A549 treated with GW870086 at 1 μM for 4 hours (cell line): Measurements from ENCODE around the gene MC1R. TPM values are rescaled to one million over a fixed set of nuclear protein-coding genes. Genes with fewer than 3 reads are reported as not detected.

Experiments used
- total RNA-seq: library from RNA; stranded (reverse); fragments of 200-300 nt; extraction: Qiagen RNA extraction; gene quantifications from 5 replicates; pipeline ENCODE4 v1.2.3, GENCODE V29; 2022; ENCODE audit warnings: low read depth

MC1R gene
- total RNA-seq: 4.5 to 7.3 TPM (median 6.4 TPM) in 5 replicates

DNA sequence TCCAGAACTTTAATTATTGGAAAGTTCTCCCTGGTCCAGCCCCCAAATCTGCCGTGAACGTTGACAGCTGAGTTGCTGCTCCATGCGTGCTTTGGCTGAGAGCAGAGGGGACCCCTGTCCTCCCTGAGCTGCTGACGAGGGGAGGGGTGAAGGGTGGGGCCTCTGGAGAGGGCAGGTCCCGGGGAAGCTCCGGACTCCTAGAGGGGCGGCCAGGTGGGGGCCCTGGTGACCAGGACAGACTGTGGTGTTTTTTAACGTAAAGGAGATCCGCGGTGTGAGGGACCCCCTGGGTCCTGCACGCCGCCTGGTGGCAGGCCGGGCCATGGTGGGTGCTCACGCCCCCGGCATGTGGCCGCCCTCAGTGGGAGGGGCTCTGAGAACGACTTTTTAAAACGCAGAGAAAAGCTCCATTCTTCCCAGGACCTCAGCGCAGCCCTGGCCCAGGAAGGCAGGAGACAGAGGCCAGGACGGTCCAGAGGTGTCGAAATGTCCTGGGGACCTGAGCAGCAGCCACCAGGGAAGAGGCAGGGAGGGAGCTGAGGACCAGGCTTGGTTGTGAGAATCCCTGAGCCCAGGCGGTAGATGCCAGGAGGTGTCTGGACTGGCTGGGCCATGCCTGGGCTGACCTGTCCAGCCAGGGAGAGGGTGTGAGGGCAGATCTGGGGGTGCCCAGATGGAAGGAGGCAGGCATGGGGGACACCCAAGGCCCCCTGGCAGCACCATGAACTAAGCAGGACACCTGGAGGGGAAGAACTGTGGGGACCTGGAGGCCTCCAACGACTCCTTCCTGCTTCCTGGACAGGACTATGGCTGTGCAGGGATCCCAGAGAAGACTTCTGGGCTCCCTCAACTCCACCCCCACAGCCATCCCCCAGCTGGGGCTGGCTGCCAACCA is at the start of gene MC1R:
MC1R (plus strand) TSS at position 410 of the 895 bp plus-strand sequence; CDS start at position 807, 397 bp downstream.

DNA sequence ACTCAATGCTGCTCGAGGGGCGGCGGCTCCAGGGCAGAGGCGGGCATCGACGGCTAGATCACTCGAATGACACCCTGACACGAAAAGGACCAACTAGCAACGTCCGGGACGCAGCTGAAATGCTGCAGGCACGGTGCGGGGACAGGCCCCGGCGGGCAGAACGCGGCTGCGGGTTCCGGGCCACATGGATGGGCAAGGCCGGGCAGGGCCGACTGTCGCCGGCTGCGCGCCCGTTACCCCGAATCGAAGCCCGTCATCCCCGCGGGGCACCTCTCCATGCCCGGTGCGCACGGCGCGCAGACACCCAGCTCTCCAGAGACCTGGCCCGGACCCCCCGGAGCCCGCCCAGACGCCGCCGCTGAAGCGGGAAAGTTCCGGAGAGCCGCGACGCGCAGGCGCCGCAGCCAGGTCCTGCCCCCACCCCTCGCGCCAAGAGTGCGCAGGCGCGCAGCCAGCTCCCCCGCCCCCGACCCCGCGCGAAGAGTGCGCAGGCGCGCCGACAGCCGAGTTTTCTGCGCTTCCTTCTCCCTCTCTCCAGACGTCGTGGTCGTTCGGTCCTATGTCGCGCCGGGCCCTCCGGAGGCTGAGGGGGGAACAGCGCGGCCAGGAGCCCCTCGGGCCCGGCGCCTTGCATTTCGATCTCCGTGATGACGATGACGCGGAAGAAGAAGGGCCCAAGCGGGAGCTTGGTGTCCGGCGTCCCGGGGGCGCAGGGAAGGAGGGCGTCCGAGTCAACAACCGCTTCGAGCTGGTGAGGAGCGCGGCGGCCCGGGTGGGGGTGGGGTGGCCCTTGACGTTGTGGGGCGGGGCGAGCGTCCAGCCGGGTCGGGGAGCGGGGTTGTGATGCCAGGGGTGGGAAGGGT is 45.3 kb upstream of the MC1R start, which contains the start of gene TCF25:
TCF25 (plus strand) TSS at position 484 of the 863 bp plus-strand sequence; CDS start at position 560, 76 bp downstream.

DNA sequence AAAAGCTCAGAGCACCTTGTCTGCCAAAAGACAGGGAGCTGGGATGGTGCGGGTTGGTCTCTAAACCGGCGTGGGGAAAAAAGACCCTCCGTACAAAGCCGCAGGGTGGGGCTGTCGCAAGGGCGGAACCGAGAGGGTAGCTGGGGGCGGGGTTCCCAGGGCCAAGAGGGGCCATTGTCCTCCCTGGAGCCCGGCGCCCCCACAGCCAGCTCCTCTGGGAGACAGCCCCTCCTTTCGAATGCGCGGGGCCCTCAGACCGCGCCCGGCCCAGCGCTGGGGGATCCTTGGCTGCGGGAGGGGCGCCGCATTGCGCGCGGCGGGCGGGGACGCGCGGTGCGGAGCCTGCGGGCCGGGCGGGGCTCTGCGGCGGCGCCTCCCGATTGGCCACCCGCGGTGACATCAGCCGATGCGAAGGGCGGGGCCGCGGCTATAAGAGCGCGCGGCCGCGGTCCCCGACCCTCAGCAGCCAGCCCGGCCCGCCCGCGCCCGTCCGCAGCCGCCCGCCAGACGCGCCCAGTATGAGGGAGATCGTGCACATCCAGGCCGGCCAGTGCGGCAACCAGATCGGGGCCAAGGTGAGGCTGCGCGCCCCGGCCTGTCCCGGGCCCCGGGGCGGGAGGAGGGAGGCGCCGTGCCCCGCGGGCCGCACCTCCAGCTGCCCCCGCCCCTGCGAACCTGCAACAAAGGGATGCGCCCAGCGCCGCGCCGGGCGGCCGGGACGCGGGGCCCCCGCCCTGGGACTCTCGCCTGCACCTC is 4.4 kb downstream of the MC1R start, which contains the start of gene TUBB3:
TUBB3 (plus strand) TSS at position 459 of the 756 bp plus-strand sequence; CDS start at position 519, 60 bp downstream.

Other genes with a start within 250 kb of the MC1R start
- 37.1 to 79.5 TPM (median 45.3 TPM) in 5 replicates for gene CDK10, start 232.2 kb upstream of the MC1R start, total RNA-seq
- gene SPATA2L, start 217.2 kb upstream of the MC1R start, total RNA-seq: 9.7 to 12.5 TPM (median 11.6 TPM) in 5 replicates
- 4.0 to 5.2 TPM (median 4.8 TPM) in 5 replicates for gene VPS9D1, start 198.0 kb upstream of the MC1R start, total RNA-seq
- gene ZNF276, start 197.3 kb upstream of the MC1R start, total RNA-seq: 17.4 to 22.3 TPM (median 19.0 TPM) in 5 replicates
- 25.2 to 38.5 TPM (median 34.0 TPM) in 5 replicates for gene FANCA, start 102.2 kb upstream of the MC1R start, total RNA-seq
- 5.9 to 8.4 TPM (median 7.9 TPM) in 5 replicates for gene SPIRE2, start 90.4 kb upstream of the MC1R start, total RNA-seq
- gene TCF25, start 45.3 kb upstream of the MC1R start, total RNA-seq: 60.9 to 74.7 TPM (median 73.0 TPM) in 5 replicates
- 199 to 259 TPM (median 236 TPM) in 5 replicates for gene TUBB3, start 4.5 kb downstream of the MC1R start, total RNA-seq
- gene DEF8, start 29.9 kb downstream of the MC1R start, total RNA-seq: 98.8 to 115 TPM (median 111 TPM) in 5 replicates
- 45.5 to 65.7 TPM (median 58.6 TPM) in 5 replicates for gene DBNDD1, start 100.6 kb downstream of the MC1R start, total RNA-seq
- not detected in 5 replicates for gene PRDM7, start 158.5 kb downstream of the MC1R start, total RNA-seq